Left cardiac atrium (tissue), 2 donors: ENCODE results near the gene NDRG3. TPM values are rescaled to one million over a fixed set of nuclear protein-coding genes. Genes with fewer than 3 reads are reported as not detected.

Experiments used
- total RNA-seq, 2 donors: library from RNA; stranded (reverse); fragmentation: NEBNext Ultra II Directional; extraction: Animal tissue kit (Norgen Biotek cat#: 25700); gene quantifications; one replicate each; pipeline ENCODE4 v1.2.1, GENCODE V29; 2021
- donor health status: DM: no; HTN: yes; CAD: no; lungs with severe emphysema.
- donor health status: DM: yes; HTN: yes; CAD: no.

Gene NDRG3
- total RNA-seq, 2 donors from 2014 or later: 25.8 to 32.7 TPM

Other genes starting within 250 kb of the NDRG3 start
- gene MYL9, start 204.6 kb downstream of the NDRG3 start, total RNA-seq: 1,000 to 10,000 TPM; 1,946 to 2,055 TPM
- gene TGIF2, start 172.5 kb downstream of the NDRG3 start, total RNA-seq: 1 to 10 TPM; 6.4 to 8.8 TPM
- 10 to 100 TPM; 61.6 to 64.2 TPM for gene RAB5IF, start 140.3 kb downstream of the NDRG3 start, total RNA-seq
- under 1 TPM; 0.37 to 0.56 TPM for gene SLA2, start 99.9 kb downstream of the NDRG3 start, total RNA-seq
- gene DSN1, start 27.7 kb upstream of the NDRG3 start, total RNA-seq: 1 to 10 TPM; 5.0 to 6.7 TPM
- under 1 TPM in 1 of 2 donors, not detected in 1; 0.18 TPM for gene TLDC2, start 130.0 kb upstream of the NDRG3 start, total RNA-seq
- gene SAMHD1, start 205.6 kb upstream of the NDRG3 start, total RNA-seq: 100 to 1,000 TPM; 110 to 113 TPM